HCEC 1CT (cell line): ENCODE results near the gene PCDH15.

Experiments
- DNase-seq: peaks from one replicate; pipeline ENCODE4 v3.0.0-alpha.2; 2017

PCDH15 gene

GRCh38 chr10:54342058-54342457 is 459.0 kb downstream of the PCDH15 start:
- no peak for DNase-seq

GRCh38 chr10:54335296-54335695 is 465.7 kb downstream of the PCDH15 start:
- DNase-seq: no peak

GRCh38 chr10:54319341-54319740 is 481.7 kb downstream of the PCDH15 start:
- DNase-seq: no peak

- DNase-seq: no peak
These were observed 482.6 kb downstream of the PCDH15 start for GRCh38 chr10:54318470-54318869.

- DNase-seq: no peak
These were observed 486.6 kb downstream of the PCDH15 start for GRCh38 chr10:54314430-54314829.

GRCh38 chr10:54284526-54285193 is 516.4 kb downstream of the PCDH15 start:
- DNase-seq: no peak

GRCh38 chr10:54282012-54282411 is 519.0 kb downstream of the PCDH15 start:
- no peak for DNase-seq

- no peak for DNase-seq
These were observed 534.6 kb downstream of the PCDH15 start for GRCh38 chr10:54266395-54266794.

- no peak for DNase-seq
These were observed 538.3 kb downstream of the PCDH15 start for GRCh38 chr10:54262726-54263125.

GRCh38 chr10:54259104-54259503 is 541.9 kb downstream of the PCDH15 start:
- DNase-seq: no peak

GRCh38 chr10:54234832-54235231 is 566.2 kb downstream of the PCDH15 start:
- no peak for DNase-seq

GRCh38 chr10:54203401-54203800 is 597.6 kb downstream of the PCDH15 start:
- no peak for DNase-seq

- DNase-seq: no peak
These were observed 603.0 kb downstream of the PCDH15 start for GRCh38 chr10:54198051-54198450.

GRCh38 chr10:54194806-54195205 is 606.2 kb downstream of the PCDH15 start:
- no peak for DNase-seq

- no peak for DNase-seq
These were observed 641.1 kb downstream of the PCDH15 start for GRCh38 chr10:54159924-54160323.

GRCh38 chr10:54148508-54148907 is 652.5 kb downstream of the PCDH15 start:
- no peak for DNase-seq

GRCh38 chr10:54139819-54140428 is 661.1 kb downstream of the PCDH15 start:
- DNase-seq: no peak

- DNase-seq: no peak
These were observed 663.6 kb downstream of the PCDH15 start for GRCh38 chr10:54137396-54137795.

- no peak for DNase-seq
These were observed 667.8 kb downstream of the PCDH15 start for GRCh38 chr10:54133203-54133602.

GRCh38 chr10:54131833-54132232 is 669.2 kb downstream of the PCDH15 start:
- no peak for DNase-seq

- no peak for DNase-seq
These were observed 670.6 kb downstream of the PCDH15 start for GRCh38 chr10:54130394-54130793.

GRCh38 chr10:54125098-54125747 is 675.8 kb downstream of the PCDH15 start:
- DNase-seq: no peak

GRCh38 chr10:54124209-54124885 is 676.7 kb downstream of the PCDH15 start:
- DNase-seq: no peak

GRCh38 chr10:54120806-54121205 is 680.2 kb downstream of the PCDH15 start:
- no peak for DNase-seq
